GM23338 (cell line): ENCODE measurements around the gene PAM.

Experiments
- CREB1 ChIP-seq: fragments of 250-450 bp; sonication (Bioruptor Pico); IDR thresholded peaks from 2 replicates; pipeline ENCODE4 v1.5.0; 2020; ENCODE audit warnings: low read depth, mild to moderate bottlenecking, moderate library complexity
- EZH2 ChIP-seq: fragments of 200-600 bp; sonication (generic); IDR thresholded peaks from one replicate; pipeline ENCODE4 v1.8.0; 2017; ENCODE audit warnings: antibody characterized with exemption, mild to moderate bottlenecking, low read depth; ENCODE audit not compliant: unreplicated experiment
- POLR2AphosphoS5 ChIP-seq: IDR thresholded peaks from 2 replicates; pipeline ENCODE4 v1.6.1; 2016; ENCODE audit warnings: antibody characterized with exemption, low read depth
- STAT1 ChIP-seq: IDR thresholded peaks from one replicate; pipeline ENCODE4 v1.6.1; 2016; ENCODE audit warnings: antibody characterized with exemption; ENCODE audit not compliant: unreplicated experiment
- TF ChIP-seq, protein P1 (sequence below), 2 experiments: fragments of 200-600 bp in 1 of 2; sonication (generic) in 1 of 2; conservative IDR thresholded peaks; 2 replicates each; pipeline versions ENCODE4 v1.5.1 to v1.6.1; 2016 to 2017; ENCODE audit warnings: antibody characterized with exemption in 2 of 2, low read depth in 2 of 2, mild to moderate bottlenecking in 2 of 2, moderate library complexity in 1 of 2

- TF ChIP-seq, protein P1, sequence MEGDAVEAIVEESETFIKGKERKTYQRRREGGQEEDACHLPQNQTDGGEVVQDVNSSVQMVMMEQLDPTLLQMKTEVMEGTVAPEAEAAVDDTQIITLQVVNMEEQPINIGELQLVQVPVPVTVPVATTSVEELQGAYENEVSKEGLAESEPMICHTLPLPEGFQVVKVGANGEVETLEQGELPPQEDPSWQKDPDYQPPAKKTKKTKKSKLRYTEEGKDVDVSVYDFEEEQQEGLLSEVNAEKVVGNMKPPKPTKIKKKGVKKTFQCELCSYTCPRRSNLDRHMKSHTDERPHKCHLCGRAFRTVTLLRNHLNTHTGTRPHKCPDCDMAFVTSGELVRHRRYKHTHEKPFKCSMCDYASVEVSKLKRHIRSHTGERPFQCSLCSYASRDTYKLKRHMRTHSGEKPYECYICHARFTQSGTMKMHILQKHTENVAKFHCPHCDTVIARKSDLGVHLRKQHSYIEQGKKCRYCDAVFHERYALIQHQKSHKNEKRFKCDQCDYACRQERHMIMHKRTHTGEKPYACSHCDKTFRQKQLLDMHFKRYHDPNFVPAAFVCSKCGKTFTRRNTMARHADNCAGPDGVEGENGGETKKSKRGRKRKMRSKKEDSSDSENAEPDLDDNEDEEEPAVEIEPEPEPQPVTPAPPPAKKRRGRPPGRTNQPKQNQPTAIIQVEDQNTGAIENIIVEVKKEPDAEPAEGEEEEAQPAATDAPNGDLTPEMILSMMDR (conservative IDR thresholded peaks at IDR 0.05; ENCODE audit: low read depth in 2 of 2), result peak; percentile 38 to 57
- no peak for TF ChIP-seq POLR2AphosphoS5
- no peak for TF ChIP-seq EZH2
- TF ChIP-seq CREB1 (CRISPR knock-in tag), result no peak
- TF ChIP-seq STAT1, result no peak
These were observed 219.1 kb downstream of the PAM start for GRCh38 chr5:102974177-102974576.
